B cell (primary cell): ENCODE results near the gene ARHGEF39. TPM values are rescaled to one million over a fixed set of nuclear protein-coding genes. Genes with fewer than 3 reads are reported as not detected.

Source experiments
- ATAC-seq: fragments of 200-7000 bp; cut with Tn5 transposase; one replicate; pipeline ENCODE4 v1.10.0; 2021; ENCODE audit warnings: low read depth, mild to moderate bottlenecking, moderate number of reproducible peaks, moderate library complexity
- CTCF ChIA-PET: fragments of 350-600 bp; sonication (Branson Sonifier 250); formaldehyde crosslinking; loops from one replicate; lab custom pipeline; 2021; ENCODE audit warnings: antibody characterized with exemption, inconsistent platforms; lab: Charles Lee
- POLR2A ChIA-PET: fragments of 350-600 bp; sonication (Branson Sonifier 250); formaldehyde crosslinking; loops from one replicate; lab custom pipeline; 2021; ENCODE audit warnings: antibody characterized with exemption; lab: Charles Lee
- DNase-seq: peaks from one replicate; pipeline ENCODE4 v3.0.0; 2013
- H2AFZ ChIP-seq: 2 replicates; pipeline ENCODE4 v1.6.1; 2012; ENCODE audit warnings: mild to moderate bottlenecking, low read depth, low read length; ENCODE audit not compliant: insufficient read depth, poor library complexity, severe bottlenecking
- H3K27ac ChIP-seq, 2 donors: 1 replicate in 1 of 2; 2 replicates in 1 of 2; pipeline ENCODE4 v1.5.1; 2012 to 2013; ENCODE audit warnings: low read length in 2 of 2, mild to moderate bottlenecking in 2 of 2, moderate library complexity in 1 of 2
- H3K27me3 ChIP-seq, 4 experiments: fragments of 200-600 bp in 1 of 4; sonication (generic) in 1 of 4; replicated peaks in 1 of 4; 1 replicate in 2 of 4; 2 replicates in 2 of 4; pipeline versions ENCODE4 v1.6.1 to v1.7.0; 2013 to 2016; ENCODE audit warnings: low read length in 3 of 4, mild to moderate bottlenecking in 2 of 4, mixed read lengths in 1 of 4, moderate library complexity in 1 of 4; ENCODE audit not compliant: insufficient read depth in 4 of 4, control insufficient read depth in 3 of 4; ENCODE audit errors: control extremely low read depth in 1 of 4
- H3K36me3 ChIP-seq, 2 experiments: replicated peaks in 1 of 2; 1 replicate in 1 of 2; 2 replicates in 1 of 2; pipeline versions ENCODE4 v1.6.1 to v1.7.1; 2013; ENCODE audit warnings: low read length in 1 of 2; ENCODE audit not compliant: insufficient read depth in 2 of 2, control insufficient read depth in 1 of 2; ENCODE audit errors: control extremely low read depth in 1 of 2, extremely low read depth in 1 of 2
- H3K4me1 ChIP-seq, 2 donors: fragments of 200-600 bp in 1 of 2; sonication (generic) in 1 of 2; 1 replicate in 1 of 2; 2 replicates in 1 of 2; pipeline versions ENCODE4 v1.5.1 to v1.6.1; 2013 to 2017; ENCODE audit warnings: low read length in 2 of 2; ENCODE audit not compliant: control insufficient read depth in 2 of 2, insufficient read depth in 2 of 2
- H3K4me2 ChIP-seq: replicated peaks from 2 replicates; pipeline ENCODE3; 2012; ENCODE audit warnings: mild to moderate bottlenecking, low read depth, low read length; ENCODE audit not compliant: poor library complexity, severe bottlenecking
- H3K4me3 ChIP-seq, 5 experiments: fragments of 200-600 bp in 1 of 5; sonication (generic) in 1 of 5; 1 replicate in 3 of 5; 2 replicates in 2 of 5; pipeline versions ENCODE4 v1.5.1 to v1.7.0; 2011 to 2016; ENCODE audit warnings: low read length in 4 of 5, mild to moderate bottlenecking in 4 of 5, low read depth in 2 of 5, control low read depth in 1 of 5, moderate library complexity in 1 of 5; ENCODE audit not compliant: insufficient read depth in 1 of 5; ENCODE audit errors: control extremely low read depth in 1 of 5, extremely low read depth in 1 of 5
- H3K79me2 ChIP-seq: fragments of 200-600 bp; sonication (generic); one replicate; pipeline ENCODE4 v1.6.0; 2016; ENCODE audit warnings: low read length; ENCODE audit not compliant: control insufficient read depth, insufficient read depth
- H3K9ac ChIP-seq: fragments of 200-600 bp; sonication (generic); 2 replicates; pipeline ENCODE4 v1.6.1; 2017; ENCODE audit warnings: mild to moderate bottlenecking, low read length, moderate library complexity
- H3K9me3 ChIP-seq, 3 donors: one replicate each; pipeline versions ENCODE4 v1.6.1 to v1.7.1; 2013; ENCODE audit warnings: low read length in 2 of 3; ENCODE audit not compliant: control insufficient read depth in 2 of 3, insufficient read depth in 1 of 3; ENCODE audit errors: control extremely low read depth in 1 of 3
- H4K20me1 ChIP-seq: 2 replicates; pipeline ENCODE4 v1.6.0; 2012; ENCODE audit warnings: mild to moderate bottlenecking, low read length; ENCODE audit not compliant: insufficient read depth, control insufficient read depth, poor library complexity, severe bottlenecking
- H3K27ac Mint-ChIP-seq: one replicate; pipeline ENCODE4 v1.8.0; 2021; ENCODE audit warnings: mixed read lengths
- H3K27me3 Mint-ChIP-seq: one replicate; pipeline ENCODE4 v1.8.0; 2021; ENCODE audit warnings: mixed read lengths
- H3K4me1 Mint-ChIP-seq: one replicate; pipeline ENCODE4 v1.8.0; 2021; ENCODE audit warnings: mixed read lengths
- H3K4me3 Mint-ChIP-seq: one replicate; pipeline ENCODE4 v1.8.0; 2021; ENCODE audit warnings: mixed read lengths
- H3K9me3 Mint-ChIP-seq: one replicate; pipeline ENCODE4 v1.8.0; 2022; ENCODE audit warnings: mixed read lengths; ENCODE audit not compliant: insufficient read depth
- CTCF ChIP-seq: fragments of 200-600 bp; IDR thresholded peaks from one replicate; pipeline ENCODE4 v1.8.0; 2022; ENCODE audit warnings: antibody characterized with exemption, mild to moderate bottlenecking
- EZH2 ChIP-seq: IDR thresholded peaks from 2 replicates; pipeline ENCODE4 v1.6.1; 2012; ENCODE audit warnings: borderline replicate concordance, low read depth, mild to moderate bottlenecking, moderate library complexity, low read length; ENCODE audit not compliant: insufficient read depth, poor library complexity, severe bottlenecking
- WGBS: methylation state at CpG from one replicate; pipeline ENCODE4 v1.1.5; 2013; ENCODE audit warnings: missing lambda C conversion rate; ENCODE audit not compliant: insufficient coverage; 5-methylcytosine and 5-hydroxymethylcytosine counted together
- intact Hi-C: fragments of 100-400 bp; cut with micrococcal nuclease; formaldehyde crosslinking; loops from one replicate; pipeline ENCODE4 v1.10.0; 2022
- polyA plus RNA-seq: library from polyadenylated mRNA; depleted of rRNA; stranded (reverse); fragments of >200 nt; gene quantifications from 2 replicates; pipeline ENCODE4 v1.2.3, GENCODE V29; 2012
- total RNA-seq, 2 donors: library from RNA; stranded (reverse); fragments of 120-200 nt in 1 of 2; gene quantifications; 1 replicate in 1 of 2; 2 replicates in 1 of 2; pipeline versions ENCODE4 v1.2.3 to v1.2.4, GENCODE V29; 2013 to 2022

Gene ARHGEF39
- total and polyA plus RNA-seq, 2 donors (not counting 1 experiment from before 2014, with no cell fraction given) = 0.40 to 0.62 TPM

- H3K27me3 Mint-ChIP-seq = no peaks in the 10 kb centered on the region
- Histone ChIP-seq H3K79me2 (peaks cover 33% of the 10 kb centered on the region), H4K20me1 (peaks cover 12% of the 10 kb centered on the region), H2AFZ (no peak overlapping the region), H3K4me3 (no peak overlapping the region), H3K36me3 (peaks cover 7 to 91% of the 10 kb centered on the region in 2 experiments), H3K27ac (no peak overlapping the region), H3K27me3 (no peaks in the 10 kb centered on the region), H3K4me2 (no peak overlapping the region), H3K9ac (no peak overlapping the region), H3K4me1 (no peaks in the 10 kb centered on the region), H3K9me3 (no peaks in the 10 kb centered on the region)
- CTCF ChIA-PET = interaction anchor here (1.1 to 20.4 kb wide), 5 partner anchors 16 to 111 kb away, joined by 3 to 195 read pairs (median 4); partner anchors contain the start of gene TPM2
- ATAC-seq (no peak), DNase-seq (no peak)
- H3K9me3 Mint-ChIP-seq = no peaks in the 10 kb centered on the region
- H3K4me3 Mint-ChIP-seq = no peak overlapping the region
- TF ChIP-seq EZH2 = no peak
- TF ChIP-seq CTCF = no peak
- H3K4me1 Mint-ChIP-seq = no peaks in the 10 kb centered on the region
- POLR2A ChIA-PET = no interaction called here
- WGBS = 100% methylated on average over 1 of the region's 7 CpGs
- peak overlapping the region; percentile 50 for H3K27ac Mint-ChIP-seq
- intact Hi-C loops = no loop called here
Measured at GRCh38 chr9:35710818-35711500, 46.0 kb upstream of the ARHGEF39 start.

GRCh38 chr9:35708146-35708545 is 43.2 kb upstream of the ARHGEF39 start:
- CTCF ChIA-PET = interaction anchor here (0.7 to 20.4 kb wide), 3 partner anchors 13 to 44 kb away, joined by 3 to 195 read pairs (median 4); partner anchors contain the start of genes ARHGEF39 and TPM2
- no peaks in the 10 kb centered on the region for H3K4me1 Mint-ChIP-seq

More at GRCh38 chr9:35708146-35708545, 43.2 kb upstream of the ARHGEF39 start:
- Mint-ChIP-seq H3K4me3 (no peak overlapping the region), H3K27ac (no peak overlapping the region), H3K9me3 (no peaks in the 10 kb centered on the region), H3K27me3 (no peaks in the 10 kb centered on the region)
- no peaks in the 10 kb centered on the region for H3K4me1 ChIP-seq
- H3K36me3 ChIP-seq = peaks cover 2 to 92% of the 10 kb centered on the region in 2 experiments
- peaks cover 18% of the 10 kb centered on the region for H4K20me1 ChIP-seq
- intact Hi-C loops = no loop called here
- no peak for DNase-seq
- H3K27me3 ChIP-seq = no peaks in the 10 kb centered on the region
- H3K4me2 ChIP-seq = no peak overlapping the region
- TF ChIP-seq CTCF (no peak), EZH2 (no peak)
- no peak for ATAC-seq
- POLR2A ChIA-PET = no interaction called here
- no peak overlapping the region for H2AFZ ChIP-seq
- 100% methylated on average over 4 of the region's 4 CpGs for WGBS
- H3K4me3 ChIP-seq = no peak overlapping the region
- peaks cover 21% of the 10 kb centered on the region for H3K79me2 ChIP-seq
- H3K9ac ChIP-seq = no peak overlapping the region
- no peaks in the 10 kb centered on the region for H3K9me3 ChIP-seq
- H3K27ac ChIP-seq = no peak overlapping the region
